Measurements from ENCODE around the gene IL36RN.

DNA sequence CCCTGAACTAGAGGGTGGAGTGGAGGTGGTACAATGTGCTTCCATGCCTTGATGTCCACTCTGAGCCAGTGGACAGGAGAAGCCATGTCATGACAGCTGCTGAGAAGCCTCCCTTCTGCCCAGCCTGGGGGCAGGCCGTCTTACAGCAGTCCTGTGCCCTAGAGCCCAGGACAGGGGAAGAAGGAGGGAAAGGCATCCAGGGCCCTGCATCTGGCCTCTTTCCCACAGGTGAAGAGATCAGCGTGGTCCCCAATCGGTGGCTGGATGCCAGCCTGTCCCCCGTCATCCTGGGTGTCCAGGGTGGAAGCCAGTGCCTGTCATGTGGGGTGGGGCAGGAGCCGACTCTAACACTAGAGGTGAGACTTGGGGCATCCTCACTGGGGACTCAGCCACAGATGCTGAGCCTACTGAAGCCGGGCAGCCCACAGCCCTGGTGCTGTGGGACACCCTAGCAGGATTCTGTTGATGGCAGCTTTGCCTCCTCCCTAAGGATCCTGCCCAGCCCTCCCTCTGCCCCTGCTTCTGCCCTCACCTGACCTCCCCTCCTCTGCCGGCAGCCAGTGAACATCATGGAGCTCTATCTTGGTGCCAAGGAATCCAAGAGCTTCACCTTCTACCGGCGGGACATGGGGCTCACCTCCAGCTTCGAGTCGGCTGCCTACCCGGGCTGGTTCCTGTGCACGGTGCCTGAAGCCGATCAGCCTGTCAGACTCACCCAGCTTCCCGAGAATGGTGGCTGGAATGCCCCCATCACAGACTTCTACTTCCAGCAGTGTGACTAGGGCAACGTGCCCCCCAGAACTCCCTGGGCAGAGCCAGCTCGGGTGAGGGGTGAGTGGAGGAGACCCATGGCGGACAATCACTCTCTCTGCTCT lies 3.1 kb downstream of the IL36RN start:
- TF ChIP-seq YEATS2 (CRISPR knock-in tag; IDR thresholded peaks at IDR 0.05; ENCODE audit: borderline replicate concordance) (no peak), CREB1 (IDR thresholded peaks at IDR 0.05) (no peak), CREB1 (CRISPR knock-in tag; IDR thresholded peaks at IDR 0.05) (no peak), SP1 (IDR thresholded peaks at IDR 0.05) (no peak), SP1 (CRISPR knock-in tag; IDR thresholded peaks at IDR 0.05) (no peak), AHR (CRISPR knock-in tag; IDR thresholded peaks at IDR 0.05) (no peak), SMC3 (IDR thresholded peaks at IDR 0.05; ENCODE audit: low read length) (no peak), ELF3 (CRISPR knock-in tag; IDR thresholded peaks at IDR 0.05) (no peak), ATF3 (CRISPR knock-in tag; IDR thresholded peaks at IDR 0.05) (no peak), BRD4 (CRISPR knock-in tag; IDR thresholded peaks at IDR 0.05) (no peak), SOX6 (IDR thresholded peaks at IDR 0.05) (no peak), SOX6 (CRISPR knock-in tag; IDR thresholded peaks at IDR 0.05) (no peak)
- TF ChIP-seq, protein P1, sequence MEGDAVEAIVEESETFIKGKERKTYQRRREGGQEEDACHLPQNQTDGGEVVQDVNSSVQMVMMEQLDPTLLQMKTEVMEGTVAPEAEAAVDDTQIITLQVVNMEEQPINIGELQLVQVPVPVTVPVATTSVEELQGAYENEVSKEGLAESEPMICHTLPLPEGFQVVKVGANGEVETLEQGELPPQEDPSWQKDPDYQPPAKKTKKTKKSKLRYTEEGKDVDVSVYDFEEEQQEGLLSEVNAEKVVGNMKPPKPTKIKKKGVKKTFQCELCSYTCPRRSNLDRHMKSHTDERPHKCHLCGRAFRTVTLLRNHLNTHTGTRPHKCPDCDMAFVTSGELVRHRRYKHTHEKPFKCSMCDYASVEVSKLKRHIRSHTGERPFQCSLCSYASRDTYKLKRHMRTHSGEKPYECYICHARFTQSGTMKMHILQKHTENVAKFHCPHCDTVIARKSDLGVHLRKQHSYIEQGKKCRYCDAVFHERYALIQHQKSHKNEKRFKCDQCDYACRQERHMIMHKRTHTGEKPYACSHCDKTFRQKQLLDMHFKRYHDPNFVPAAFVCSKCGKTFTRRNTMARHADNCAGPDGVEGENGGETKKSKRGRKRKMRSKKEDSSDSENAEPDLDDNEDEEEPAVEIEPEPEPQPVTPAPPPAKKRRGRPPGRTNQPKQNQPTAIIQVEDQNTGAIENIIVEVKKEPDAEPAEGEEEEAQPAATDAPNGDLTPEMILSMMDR (CRISPR knock-in tag; IDR thresholded peaks at IDR 0.05) = no peak
- TF ChIP-seq, protein P2, sequence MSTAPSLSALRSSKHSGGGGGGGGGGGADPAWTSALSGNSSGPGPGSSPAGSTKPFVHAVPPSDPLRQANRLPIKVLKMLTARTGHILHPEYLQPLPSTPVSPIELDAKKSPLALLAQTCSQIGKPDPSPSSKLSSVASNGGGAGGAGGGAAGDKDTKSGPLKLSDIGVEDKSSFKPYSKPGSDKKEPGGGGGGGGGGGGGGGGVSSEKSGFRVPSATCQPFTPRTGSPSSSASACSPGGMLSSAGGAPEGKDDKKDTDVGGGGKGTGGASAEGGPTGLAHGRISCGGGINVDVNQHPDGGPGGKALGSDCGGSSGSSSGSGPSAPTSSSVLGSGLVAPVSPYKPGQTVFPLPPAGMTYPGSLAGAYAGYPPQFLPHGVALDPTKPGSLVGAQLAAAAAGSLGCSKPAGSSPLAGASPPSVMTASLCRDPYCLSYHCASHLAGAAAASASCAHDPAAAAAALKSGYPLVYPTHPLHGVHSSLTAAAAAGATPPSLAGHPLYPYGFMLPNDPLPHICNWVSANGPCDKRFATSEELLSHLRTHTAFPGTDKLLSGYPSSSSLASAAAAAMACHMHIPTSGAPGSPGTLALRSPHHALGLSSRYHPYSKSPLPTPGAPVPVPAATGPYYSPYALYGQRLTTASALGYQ (CRISPR knock-in tag; IDR thresholded peaks at IDR 0.05) = no peak

Data from HepG2 (cell line).